ENCODE measurements around the gene TMEM131. TPM values are rescaled to one million over a fixed set of nuclear protein-coding genes. Genes with fewer than 3 reads are reported as not detected.
"Not testable (repeated sequence)": the region's sequence is repeated elsewhere in the genome, so short reads cannot be mapped to it uniquely, and the experiment has no call there.

Gene TMEM131
- total RNA-seq, 2 donors from 2014 or later, result 20.7 to 21.8 TPM

DNA sequence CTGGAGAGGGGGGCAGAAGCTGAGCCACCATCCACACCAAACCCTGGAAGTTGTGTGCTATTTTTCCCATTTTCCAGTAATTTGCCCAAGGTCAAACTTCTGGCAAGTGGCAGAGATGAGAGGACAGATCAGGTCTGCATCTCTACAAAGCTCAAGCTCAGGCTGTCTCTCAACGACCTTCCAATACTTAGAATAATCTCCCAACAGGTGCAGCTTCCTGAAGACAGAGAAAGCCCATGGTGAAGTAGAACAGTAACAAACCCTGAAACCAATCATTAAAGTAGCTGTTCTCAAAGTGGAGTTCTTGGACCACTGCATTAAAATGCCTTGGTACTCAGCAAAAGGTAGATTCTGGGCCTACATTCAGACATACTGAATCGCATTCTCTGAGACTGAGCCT is 37.6 kb downstream of the TMEM131 start:
- no peaks in the 10 kb centered on the region for H3K9me3 ChIP-seq
- TF ChIP-seq, protein P1, sequence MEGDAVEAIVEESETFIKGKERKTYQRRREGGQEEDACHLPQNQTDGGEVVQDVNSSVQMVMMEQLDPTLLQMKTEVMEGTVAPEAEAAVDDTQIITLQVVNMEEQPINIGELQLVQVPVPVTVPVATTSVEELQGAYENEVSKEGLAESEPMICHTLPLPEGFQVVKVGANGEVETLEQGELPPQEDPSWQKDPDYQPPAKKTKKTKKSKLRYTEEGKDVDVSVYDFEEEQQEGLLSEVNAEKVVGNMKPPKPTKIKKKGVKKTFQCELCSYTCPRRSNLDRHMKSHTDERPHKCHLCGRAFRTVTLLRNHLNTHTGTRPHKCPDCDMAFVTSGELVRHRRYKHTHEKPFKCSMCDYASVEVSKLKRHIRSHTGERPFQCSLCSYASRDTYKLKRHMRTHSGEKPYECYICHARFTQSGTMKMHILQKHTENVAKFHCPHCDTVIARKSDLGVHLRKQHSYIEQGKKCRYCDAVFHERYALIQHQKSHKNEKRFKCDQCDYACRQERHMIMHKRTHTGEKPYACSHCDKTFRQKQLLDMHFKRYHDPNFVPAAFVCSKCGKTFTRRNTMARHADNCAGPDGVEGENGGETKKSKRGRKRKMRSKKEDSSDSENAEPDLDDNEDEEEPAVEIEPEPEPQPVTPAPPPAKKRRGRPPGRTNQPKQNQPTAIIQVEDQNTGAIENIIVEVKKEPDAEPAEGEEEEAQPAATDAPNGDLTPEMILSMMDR (IDR thresholded peaks at IDR 0.05), result no peak
- no peaks in the 10 kb centered on the region for H3K4me1 ChIP-seq
- H3K4me3 ChIP-seq, result no peak overlapping the region
- H3K27me3 ChIP-seq, result no peaks in the 10 kb centered on the region
- DNase-seq (ENCODE audit: low spot score), result no peak
- H3K27ac ChIP-seq, result no peak overlapping the region
- no peaks in the 10 kb centered on the region for H3K36me3 ChIP-seq

GRCh38 chr2:97957432-97958183 is 38.1 kb downstream of the TMEM131 start:
- no peak overlapping the region for H3K4me3 ChIP-seq
- no peaks in the 10 kb centered on the region for H3K4me1 ChIP-seq
- TF ChIP-seq, protein P1 (IDR thresholded peaks at IDR 0.05), result no peak
- H3K36me3 ChIP-seq, result no peaks in the 10 kb centered on the region
- H3K9me3 ChIP-seq, result no peaks in the 10 kb centered on the region
- H3K27ac ChIP-seq, result no peak overlapping the region
- H3K27me3 ChIP-seq, result no peaks in the 10 kb centered on the region
- DNase-seq (ENCODE audit: low spot score), result no peak

DNA sequence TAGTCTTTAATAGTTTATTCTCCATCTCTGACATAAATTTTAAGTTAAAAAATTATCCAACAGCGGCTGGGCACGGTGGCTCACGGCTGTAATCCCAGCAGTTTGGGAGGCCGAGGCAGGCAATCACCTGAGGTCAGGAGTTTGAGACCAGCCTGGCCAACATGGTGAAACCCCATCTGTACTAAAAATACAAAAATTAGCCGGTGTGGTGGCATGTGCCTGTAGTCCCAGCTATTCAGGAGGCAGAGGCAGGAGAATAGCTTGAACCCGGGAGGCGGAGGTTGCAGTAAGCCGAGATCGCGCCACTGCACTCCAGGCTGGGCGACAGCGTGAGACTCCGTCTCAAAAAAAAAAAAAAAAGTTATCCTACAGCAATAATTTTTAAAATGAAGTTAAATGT is 39.0 kb downstream of the TMEM131 start:
- not testable (repeated sequence) for DNase-seq (ENCODE audit: low spot score); H3K27ac ChIP-seq; H3K9me3 ChIP-seq; H3K27me3 ChIP-seq; H3K36me3 ChIP-seq; H3K4me1 ChIP-seq; H3K4me3 ChIP-seq

- TF ChIP-seq, protein P1 (IDR thresholded peaks at IDR 0.05), result no peak
- no peak overlapping the region for H3K4me3 ChIP-seq
- no peak for DNase-seq (ENCODE audit: low spot score)
- no peaks in the 10 kb centered on the region for H3K27me3 ChIP-seq
- H3K9me3 ChIP-seq, result no peaks in the 10 kb centered on the region
- H3K27ac ChIP-seq, result no peak overlapping the region
- no peaks in the 10 kb centered on the region for H3K36me3 ChIP-seq
- H3K4me1 ChIP-seq, result peaks cover 0 to 16% of the 10 kb centered on the region in 2 donors
Observed at GRCh38 chr2:97953853-97954252, 41.9 kb downstream of the TMEM131 start.

GRCh38 chr2:97952357-97952756 is 43.4 kb downstream of the TMEM131 start:
- H3K27me3 ChIP-seq, result no peaks in the 10 kb centered on the region
- no peaks in the 10 kb centered on the region for H3K36me3 ChIP-seq
- peaks cover 0 to 16% of the 10 kb centered on the region in 2 donors for H3K4me1 ChIP-seq
- DNase-seq (ENCODE audit: low spot score), result no peak
- H3K4me3 ChIP-seq, result no peak overlapping the region
- H3K27ac ChIP-seq, result no peak overlapping the region
- no peaks in the 10 kb centered on the region for H3K9me3 ChIP-seq
- TF ChIP-seq, protein P1 (IDR thresholded peaks at IDR 0.05), result no peak

DNA sequence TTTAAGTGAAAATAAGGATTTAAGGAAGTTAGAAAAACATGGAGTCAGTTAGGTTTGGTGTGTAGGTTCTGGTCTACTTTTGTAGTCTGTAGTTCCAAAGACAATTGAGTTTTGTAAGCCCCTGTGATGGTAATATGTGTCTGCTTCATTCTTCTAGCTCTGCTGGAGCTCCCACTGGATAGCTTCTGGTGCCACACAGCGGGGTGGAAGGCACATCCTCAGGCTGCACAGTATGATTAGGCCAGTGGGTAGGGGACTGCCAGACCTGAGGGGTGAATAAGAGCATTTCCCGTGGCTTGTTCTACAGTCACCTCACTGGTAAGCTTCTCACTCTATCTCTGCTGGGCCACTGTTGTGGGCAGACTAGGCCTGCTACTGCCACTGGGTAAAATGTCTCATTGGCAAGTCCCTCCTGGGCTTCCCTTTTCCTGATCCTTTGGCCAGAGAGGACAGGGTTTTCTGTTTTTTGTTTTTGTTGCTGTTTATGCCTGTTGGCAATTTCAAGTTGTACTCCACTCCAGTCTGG is 44.5 kb downstream of the TMEM131 start:
- Histone ChIP-seq H3K36me3 (no peaks in the 10 kb centered on the region), H3K9me3 (no peaks in the 10 kb centered on the region), H3K4me1 (peaks cover 0 to 16% of the 10 kb centered on the region in 2 donors), H3K27ac (no peak overlapping the region), H3K4me3 (no peak overlapping the region), H3K27me3 (no peaks in the 10 kb centered on the region)
- no peak for DNase-seq (ENCODE audit: low spot score)
- TF ChIP-seq, protein P1 (IDR thresholded peaks at IDR 0.05), result no peak
